Jurkat, Clone E6-1 (cell line): ENCODE results near the gene KATNAL2. TPM values are rescaled to one million over a fixed set of nuclear protein-coding genes. Genes with fewer than 3 reads are reported as not detected.

ENCODE experiments used
- DNase-seq: peaks from one replicate; pipeline ENCODE4 v3.0.0-alpha.2; 2011; ENCODE audit warnings: low read depth, low spot score
- H3K4me3 ChIP-seq: 2 replicates; pipeline ENCODE4 v1.5.1; 2011; ENCODE audit warnings: mild to moderate bottlenecking, low read length, control low read depth, moderate library complexity
- polyA plus RNA-seq: library from polyadenylated mRNA; unstranded; fragments of >200 nt; gene quantifications from one replicate; pipeline ENCODE4 v1.2.1, GENCODE V29; 2012; ENCODE audit warnings: missing spikeins; ENCODE audit not compliant: insufficient read length, insufficient read depth

KATNAL2 gene, protein sequence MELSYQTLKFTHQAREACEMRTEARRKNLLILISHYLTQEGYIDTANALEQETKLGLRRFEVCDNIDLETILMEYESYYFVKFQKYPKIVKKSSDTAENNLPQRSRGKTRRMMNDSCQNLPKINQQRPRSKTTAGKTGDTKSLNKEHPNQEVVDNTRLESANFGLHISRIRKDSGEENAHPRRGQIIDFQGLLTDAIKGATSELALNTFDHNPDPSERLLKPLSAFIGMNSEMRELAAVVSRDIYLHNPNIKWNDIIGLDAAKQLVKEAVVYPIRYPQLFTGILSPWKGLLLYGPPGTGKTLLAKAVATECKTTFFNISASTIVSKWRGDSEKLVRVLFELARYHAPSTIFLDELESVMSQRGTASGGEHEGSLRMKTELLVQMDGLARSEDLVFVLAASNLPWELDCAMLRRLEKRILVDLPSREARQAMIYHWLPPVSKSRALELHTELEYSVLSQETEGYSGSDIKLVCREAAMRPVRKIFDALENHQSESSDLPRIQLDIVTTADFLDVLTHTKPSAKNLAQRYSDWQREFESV
- 5.3 TPM for polyA plus RNA-seq

DNA sequence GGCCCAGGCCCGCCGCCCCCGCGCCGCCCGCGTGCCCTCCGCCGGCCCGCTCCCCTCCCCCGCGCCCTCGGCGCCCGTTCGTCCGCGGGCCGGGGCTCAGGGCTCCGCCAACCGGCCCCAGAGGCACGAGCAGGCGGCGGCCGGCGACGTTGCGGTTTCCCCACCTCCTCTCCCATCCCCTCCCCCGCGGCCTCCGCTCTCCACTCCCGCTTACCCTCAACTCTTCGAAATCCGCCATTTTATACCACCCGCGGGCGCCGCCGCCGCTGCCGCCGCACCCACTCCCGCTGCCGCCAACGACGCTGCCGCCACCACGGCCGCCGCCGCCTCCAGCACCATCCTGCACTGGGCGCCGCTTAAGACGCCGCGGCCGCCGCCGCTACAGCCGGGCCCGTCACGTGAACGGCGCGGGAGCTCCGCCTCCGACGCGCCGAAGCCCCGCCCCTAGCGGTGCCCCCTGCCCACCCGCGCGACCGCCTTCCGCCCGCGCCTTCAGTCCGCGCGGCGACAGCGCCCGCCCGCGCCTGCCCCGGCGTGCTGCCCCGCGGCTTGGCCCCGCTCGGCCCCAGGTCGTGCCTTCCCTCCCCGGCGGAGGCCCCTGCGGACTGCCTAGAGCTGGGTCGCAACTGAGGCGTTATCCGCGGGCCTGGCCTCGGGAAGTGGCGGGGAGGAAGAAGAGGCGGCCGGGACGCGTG, at the start of gene KATNAL2, which contains the start of gene PIAS2:
TSS of gene KATNAL2 (plus strand) at position 495 of the 695 bp plus-strand sequence. CDS start 29,271 bp downstream, outside the sequence.
TSS of gene PIAS2 (minus strand) at position 400 of the 695 bp plus-strand sequence. CDS start at position 238, 162 bp downstream.
- peak within 1 kb of the TSS; percentile 69 for H3K4me3 ChIP-seq
- DNase-seq = peak; percentile 63

DNA sequence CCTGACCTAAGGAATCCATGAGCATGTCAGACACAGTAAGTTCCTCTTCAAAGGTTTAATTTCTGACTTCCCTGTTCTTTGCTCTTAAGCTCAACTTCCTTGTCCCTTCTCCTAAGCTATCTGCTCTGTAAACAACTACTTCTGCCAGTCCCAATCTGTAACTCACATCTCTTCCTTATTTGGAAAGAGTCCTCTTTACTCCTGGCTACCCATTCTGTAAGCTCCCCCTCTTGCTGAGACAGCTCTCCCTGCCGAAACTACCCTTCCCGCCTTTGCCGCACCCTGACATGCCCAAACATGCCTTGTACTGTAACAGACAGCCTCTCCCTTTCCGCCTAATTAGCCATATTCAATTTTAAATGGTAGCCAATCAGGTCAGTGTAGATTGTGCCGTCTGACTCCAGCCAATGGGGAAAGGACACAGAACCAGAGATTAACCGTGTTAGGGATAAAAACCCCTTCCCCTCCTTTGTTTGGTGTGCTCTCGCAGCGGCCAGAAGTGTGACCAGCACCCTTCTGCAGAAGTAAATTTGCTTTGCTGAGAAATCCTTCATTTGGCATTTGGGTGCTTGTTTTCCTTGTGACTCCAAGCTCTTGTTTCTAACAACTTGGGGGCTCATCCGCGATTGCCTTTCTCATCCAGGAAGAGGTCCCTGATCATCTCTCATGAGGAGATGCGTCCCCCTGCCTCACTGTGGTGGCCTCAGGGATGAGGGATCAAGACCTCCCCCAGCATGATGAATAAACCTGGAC, 49.1 kb upstream of the KATNAL2 start:
- DNase-seq = no peak
- no peak overlapping the region for H3K4me3 ChIP-seq

DNA sequence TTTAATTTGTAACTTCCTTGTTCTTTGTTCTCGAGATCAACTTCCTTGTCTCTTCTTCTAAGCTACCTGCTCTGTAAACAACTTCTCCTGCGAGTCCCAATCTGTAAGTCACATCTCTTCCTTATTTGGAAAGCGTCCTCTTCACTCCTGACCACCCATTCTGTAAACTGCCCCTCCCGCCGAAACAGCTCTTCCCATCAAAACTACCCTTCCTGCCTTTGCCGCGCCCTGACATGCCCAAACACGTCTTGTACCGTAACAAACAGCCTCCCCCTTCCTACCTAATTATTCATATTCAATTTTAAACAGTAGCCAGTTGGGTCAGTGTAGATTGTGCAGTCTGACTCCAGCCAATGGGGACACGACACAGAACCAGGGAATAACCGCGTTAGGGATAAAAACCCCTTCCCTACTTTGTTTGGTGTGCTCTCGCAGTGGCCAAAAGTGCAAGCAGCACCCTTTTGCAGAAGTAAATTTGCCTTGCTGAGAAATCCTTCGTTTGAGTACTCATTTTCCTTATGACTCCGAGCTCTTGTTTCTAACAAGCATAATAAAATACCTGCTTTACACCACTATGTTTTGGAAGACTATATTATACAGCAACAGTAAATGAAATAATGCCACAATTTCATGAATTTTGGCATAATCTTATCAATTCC, 39.9 kb upstream of the KATNAL2 start:
- DNase-seq = no peak
- no peak overlapping the region for H3K4me3 ChIP-seq

DNA sequence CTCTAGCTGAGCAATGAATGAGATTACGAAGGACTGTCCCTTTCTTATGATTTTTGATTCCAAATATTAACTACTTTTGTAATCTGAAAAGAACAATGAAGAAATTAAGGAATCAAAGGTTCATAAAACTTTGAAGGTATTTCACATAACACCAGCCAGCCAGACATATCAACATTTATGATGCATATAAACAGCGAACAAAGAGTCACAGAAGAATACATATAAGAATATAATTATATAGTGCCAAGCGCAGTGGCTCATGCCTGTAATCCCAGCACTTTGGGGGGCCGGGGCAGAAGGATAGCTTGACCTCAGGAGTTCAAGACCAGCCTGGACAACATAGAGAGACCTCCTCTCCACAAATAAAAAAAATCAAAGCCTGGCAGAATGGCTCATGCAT, 34.2 kb upstream of the KATNAL2 start:
- no peak overlapping the region for H3K4me3 ChIP-seq

GRCh38 chr18:46886893-46887292, 30.5 kb upstream of the KATNAL2 start:
- no peak for DNase-seq
- H3K4me3 ChIP-seq = no peak overlapping the region

More for the DNA sequence above, 34.2 kb upstream of the KATNAL2 start:
- no peak for DNase-seq

GRCh38 chr18:46888965-46889364, 28.4 kb upstream of the KATNAL2 start:
- DNase-seq = no peak
- no peak overlapping the region for H3K4me3 ChIP-seq

GRCh38 chr18:46891742-46892214, 25.6 kb upstream of the KATNAL2 start:
- no peak for DNase-seq
- H3K4me3 ChIP-seq = no peak overlapping the region

DNA sequence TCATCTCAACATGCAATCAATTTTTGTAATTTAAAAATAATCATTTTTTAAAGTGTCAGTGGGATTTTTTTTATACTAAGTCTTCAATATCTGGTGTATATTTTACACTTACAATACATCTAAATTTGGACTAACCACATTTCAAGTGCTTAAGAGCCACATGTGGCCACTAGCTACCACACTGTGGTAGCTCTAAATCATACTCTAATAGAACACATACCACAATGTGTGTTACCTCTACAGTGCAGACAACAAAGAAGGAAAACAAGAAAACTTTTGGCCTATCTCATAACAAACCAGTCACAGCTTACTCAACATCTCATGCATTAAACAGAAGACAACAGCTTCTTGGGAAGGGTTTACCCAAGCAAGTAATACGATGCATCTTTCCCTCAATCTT, 24.6 kb upstream of the KATNAL2 start:
- no peak for DNase-seq
- no peak overlapping the region for H3K4me3 ChIP-seq

- H3K4me3 ChIP-seq = no peak overlapping the region
- no peak for DNase-seq
These were observed 24.0 kb upstream of the KATNAL2 start for GRCh38 chr18:46893360-46893759.

DNA sequence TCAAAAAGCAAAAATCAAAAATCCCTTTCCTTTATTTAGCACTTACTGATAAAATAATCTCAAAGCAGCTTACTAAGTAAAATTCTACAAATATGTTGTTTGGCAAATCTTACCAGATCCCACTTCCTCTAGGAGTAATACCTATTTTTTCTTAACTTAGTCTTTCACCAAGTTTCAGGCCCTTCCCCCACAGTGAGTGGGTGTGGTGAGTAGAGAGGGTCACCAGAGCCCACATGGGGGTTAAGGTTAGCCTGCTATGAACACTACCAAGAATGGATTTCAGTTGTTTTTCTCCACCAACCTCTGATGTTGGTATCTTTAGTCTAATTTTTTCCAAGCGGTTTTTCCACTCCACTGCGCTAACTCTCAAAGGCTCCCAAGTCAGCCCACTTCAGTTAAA, 23.3 kb upstream of the KATNAL2 start:
- no peak overlapping the region for H3K4me3 ChIP-seq
- no peak for DNase-seq

DNA sequence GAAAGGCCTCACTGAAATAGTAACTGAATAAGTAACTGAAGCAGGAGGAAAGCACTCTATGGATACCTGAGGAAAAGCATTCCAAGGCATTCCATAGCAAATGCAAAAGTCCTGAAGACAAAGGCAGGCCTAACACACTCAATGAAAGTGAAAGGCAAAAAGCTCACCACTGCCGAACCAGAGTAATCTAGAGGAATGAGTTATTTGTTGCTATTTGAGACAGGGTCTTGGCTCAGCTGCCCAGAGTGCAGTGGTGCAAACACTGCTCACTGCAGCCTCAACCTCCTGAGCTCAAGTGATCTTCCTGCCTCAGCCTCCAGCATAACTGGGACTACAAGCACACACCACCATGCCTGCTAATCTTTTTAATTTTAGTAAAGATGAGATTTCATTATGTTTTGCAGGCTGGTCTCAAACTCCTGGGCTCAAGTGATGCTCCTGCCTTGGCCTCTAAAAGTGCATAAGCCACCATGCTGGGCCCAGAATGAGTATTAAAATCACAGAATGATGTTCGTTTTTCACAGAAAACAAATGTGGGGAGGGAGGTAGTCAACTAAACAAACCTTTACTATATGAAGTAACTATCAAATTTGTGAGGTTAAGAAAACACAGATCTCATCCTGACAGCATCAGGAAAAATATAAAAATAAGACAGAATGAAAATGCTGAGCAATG, 18.0 kb upstream of the KATNAL2 start:
- no peak for DNase-seq
- H3K4me3 ChIP-seq = no peak overlapping the region

- no peak overlapping the region for H3K4me3 ChIP-seq
- no peak for DNase-seq
These were observed 14.0 kb upstream of the KATNAL2 start for GRCh38 chr18:46903406-46903805.

- no peak for DNase-seq
- H3K4me3 ChIP-seq = no peak overlapping the region
These were observed 7.9 kb upstream of the KATNAL2 start for GRCh38 chr18:46909497-46909896.

GRCh38 chr18:46910856-46911255, 6.5 kb upstream of the KATNAL2 start:
- DNase-seq = no peak

DNA sequence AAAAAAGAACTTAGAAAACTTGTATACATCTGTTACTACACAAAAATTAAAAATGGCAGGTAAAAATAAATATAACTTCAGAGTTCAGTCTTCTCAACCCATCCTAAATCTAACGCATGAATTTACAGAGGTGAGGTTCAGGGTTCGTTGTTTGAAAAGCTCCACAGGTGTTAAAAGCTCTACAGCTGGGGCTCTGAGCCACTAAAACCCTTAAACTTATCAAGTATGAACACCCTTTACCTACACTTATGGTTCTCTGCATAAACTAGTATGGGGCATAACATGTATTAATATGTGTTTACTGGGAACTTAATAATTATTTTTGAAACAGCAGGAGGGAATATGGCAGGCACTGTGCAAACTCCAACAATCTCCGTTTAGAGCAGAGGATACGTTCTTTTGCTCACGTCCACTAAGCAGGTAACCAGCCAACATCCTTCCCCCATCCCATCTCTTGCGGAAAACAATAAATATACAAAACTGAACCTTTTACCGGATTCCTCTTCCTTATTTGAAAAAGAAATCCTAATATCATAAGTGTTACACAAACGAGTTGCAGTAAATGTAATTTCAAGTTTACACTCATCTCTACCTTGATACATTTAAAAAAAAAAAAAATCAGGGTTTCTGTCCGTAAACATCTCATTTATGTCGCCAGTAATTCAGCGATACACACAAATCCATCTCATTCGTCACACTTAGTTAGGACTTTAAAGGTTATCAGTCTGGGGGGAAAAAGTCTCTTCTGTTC, 1.4 kb upstream of the KATNAL2 start:
- H3K4me3 ChIP-seq = peak overlapping the region; percentile 69
- no peak for DNase-seq

More at GRCh38 chr18:46910856-46911255, 6.5 kb upstream of the KATNAL2 start:
- no peak overlapping the region for H3K4me3 ChIP-seq

DNA sequence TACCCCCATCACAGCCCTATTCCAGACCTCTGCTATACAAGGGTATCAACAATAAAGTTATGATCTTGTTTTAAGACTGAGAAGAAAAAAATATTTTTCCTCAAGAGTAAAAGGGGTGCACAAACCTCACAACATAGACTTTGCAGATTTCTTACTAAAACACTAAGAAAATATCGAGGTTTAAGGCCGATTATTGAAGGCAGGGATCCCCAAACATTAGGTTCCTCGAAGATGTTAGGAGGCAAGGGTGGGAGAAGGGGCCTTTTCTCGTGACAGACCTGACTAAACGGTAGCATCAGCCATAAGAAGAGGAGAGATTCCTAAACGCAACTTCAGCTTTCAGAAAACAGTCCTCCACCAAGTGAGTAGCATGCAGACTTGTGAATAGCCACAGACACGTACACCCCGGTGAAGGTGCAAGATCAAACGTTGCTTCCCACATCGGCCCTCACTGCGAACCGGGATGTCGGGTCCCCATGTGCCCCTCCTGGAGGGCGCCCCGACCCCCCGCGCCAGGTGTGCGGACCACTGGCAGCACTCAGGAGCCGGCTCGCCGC, 773 bp upstream of the KATNAL2 start:
- DNase-seq = peak; percentile 41

More for the DNA sequence above, 773 bp upstream of the KATNAL2 start:
- peak overlapping the region; percentile 69 for H3K4me3 ChIP-seq
